ENCODE results near the gene MPHOSPH6. TPM values are rescaled to one million over a fixed set of nuclear protein-coding genes. Genes with fewer than 3 reads are reported as not detected.

Gene MPHOSPH6
- total RNA-seq, 2 experiments from 2014 or later: 39.8 to 41.0 TPM

- Mint-ChIP-seq H3K36me3 (no peaks in the 10 kb centered on the region), H3K4me1 (peaks cover 9% of the 10 kb centered on the region), H3K27ac (no peak overlapping the region), H3K9me3 (no peaks in the 10 kb centered on the region), H3K4me3 (no peak overlapping the region), H3K27me3 (peaks cover 40% of the 10 kb centered on the region)
- no peak for DNase-seq
Observed at GRCh38 chr16:82183004-82183397, 13.0 kb upstream of the MPHOSPH6 start.

- peaks cover 43% of the 10 kb centered on the region for H3K27me3 Mint-ChIP-seq
- no peaks in the 10 kb centered on the region for H3K36me3 Mint-ChIP-seq
- no peak overlapping the region for H3K4me3 Mint-ChIP-seq
- no peak overlapping the region for H3K27ac Mint-ChIP-seq
- no peak for DNase-seq
- H3K9me3 Mint-ChIP-seq: no peaks in the 10 kb centered on the region
- H3K4me1 Mint-ChIP-seq: peaks cover 4% of the 10 kb centered on the region
Observed at GRCh38 chr16:82182266-82183003, 12.4 kb upstream of the MPHOSPH6 start.

GRCh38 chr16:82181461-82182185 lies 11.6 kb upstream of the MPHOSPH6 start:
- H3K4me3 Mint-ChIP-seq: no peak overlapping the region
- no peaks in the 10 kb centered on the region for H3K4me1 Mint-ChIP-seq
- no peak for DNase-seq
- H3K27ac Mint-ChIP-seq: no peak overlapping the region
- H3K9me3 Mint-ChIP-seq: no peaks in the 10 kb centered on the region
- no peaks in the 10 kb centered on the region for H3K36me3 Mint-ChIP-seq
- H3K27me3 Mint-ChIP-seq: peaks cover 44% of the 10 kb centered on the region

- H3K27ac Mint-ChIP-seq: no peak overlapping the region
- no peak for DNase-seq
- H3K27me3 Mint-ChIP-seq: peaks cover 43% of the 10 kb centered on the region
- no peaks in the 10 kb centered on the region for H3K4me1 Mint-ChIP-seq
- H3K9me3 Mint-ChIP-seq: no peaks in the 10 kb centered on the region
- H3K36me3 Mint-ChIP-seq: no peaks in the 10 kb centered on the region
- no peak overlapping the region for H3K4me3 Mint-ChIP-seq
Observed at GRCh38 chr16:82178352-82178751, 8.3 kb upstream of the MPHOSPH6 start.

- H3K9me3 Mint-ChIP-seq: no peaks in the 10 kb centered on the region
- H3K36me3 Mint-ChIP-seq: no peaks in the 10 kb centered on the region
- DNase-seq: no peak
- H3K27ac Mint-ChIP-seq: no peak overlapping the region
- no peak overlapping the region for H3K4me3 Mint-ChIP-seq
- no peaks in the 10 kb centered on the region for H3K4me1 Mint-ChIP-seq
- H3K27me3 Mint-ChIP-seq: peaks cover 45% of the 10 kb centered on the region
Observed at GRCh38 chr16:82177555-82177954, 7.5 kb upstream of the MPHOSPH6 start.

- Mint-ChIP-seq H3K36me3 (no peaks in the 10 kb centered on the region), H3K4me1 (no peaks in the 10 kb centered on the region), H3K27me3 (peaks cover 53% of the 10 kb centered on the region), H3K4me3 (no peak overlapping the region), H3K9me3 (no peaks in the 10 kb centered on the region), H3K27ac (no peak overlapping the region)
- DNase-seq: no peak
Observed at GRCh38 chr16:82176204-82176603, 6.2 kb upstream of the MPHOSPH6 start.

GRCh38 chr16:82175627-82176026 lies 5.6 kb upstream of the MPHOSPH6 start:
- Mint-ChIP-seq H3K4me3 (no peak overlapping the region), H3K27ac (no peak overlapping the region), H3K4me1 (no peaks in the 10 kb centered on the region), H3K27me3 (peaks cover 59% of the 10 kb centered on the region), H3K36me3 (no peaks in the 10 kb centered on the region), H3K9me3 (no peaks in the 10 kb centered on the region)
- DNase-seq: no peak

- Mint-ChIP-seq H3K27me3 (peaks cover 23% of the 10 kb centered on the region), H3K4me3 (no peak overlapping the region), H3K27ac (no peak overlapping the region), H3K36me3 (peaks cover 46% of the 10 kb centered on the region), H3K9me3 (no peaks in the 10 kb centered on the region), H3K4me1 (peaks cover 27% of the 10 kb centered on the region)
- no peak for DNase-seq
Observed at GRCh38 chr16:82167670-82168069, 2.4 kb downstream of the MPHOSPH6 start.

- no peaks in the 10 kb centered on the region for H3K9me3 Mint-ChIP-seq
- H3K36me3 Mint-ChIP-seq: peaks cover 41% of the 10 kb centered on the region
- H3K4me1 Mint-ChIP-seq: peaks cover 25% of the 10 kb centered on the region
Observed at GRCh38 chr16:82160226-82160625, 9.8 kb downstream of the MPHOSPH6 start.

GRCh38 chr16:82157836-82158235 lies 12.2 kb downstream of the MPHOSPH6 start:
- H3K27ac Mint-ChIP-seq: no peak overlapping the region
- H3K4me3 Mint-ChIP-seq: no peak overlapping the region
- peaks cover 46% of the 10 kb centered on the region for H3K36me3 Mint-ChIP-seq
- peaks cover 19% of the 10 kb centered on the region for H3K4me1 Mint-ChIP-seq
- H3K27me3 Mint-ChIP-seq: no peaks in the 10 kb centered on the region
- H3K9me3 Mint-ChIP-seq: peaks cover 3% of the 10 kb centered on the region
- DNase-seq: no peak

More at GRCh38 chr16:82160226-82160625, 9.8 kb downstream of the MPHOSPH6 start:
- no peak for DNase-seq
- no peak overlapping the region for H3K4me3 Mint-ChIP-seq
- no peaks in the 10 kb centered on the region for H3K27me3 Mint-ChIP-seq
- H3K27ac Mint-ChIP-seq: no peak overlapping the region

- peaks cover 18% of the 10 kb centered on the region for H3K4me1 Mint-ChIP-seq
- H3K4me3 Mint-ChIP-seq: no peak overlapping the region
- no peaks in the 10 kb centered on the region for H3K27me3 Mint-ChIP-seq
- peaks cover 3% of the 10 kb centered on the region for H3K9me3 Mint-ChIP-seq
- H3K36me3 Mint-ChIP-seq: peaks cover 44% of the 10 kb centered on the region
- no peak for DNase-seq
- H3K27ac Mint-ChIP-seq: no peak overlapping the region
Observed at GRCh38 chr16:82157534-82157812, 12.6 kb downstream of the MPHOSPH6 start.

GRCh38 chr16:82156761-82157533 lies 13.1 kb downstream of the MPHOSPH6 start:
- peaks cover 14% of the 10 kb centered on the region for H3K4me1 Mint-ChIP-seq
- H3K27ac Mint-ChIP-seq: no peak overlapping the region
- H3K9me3 Mint-ChIP-seq: peaks cover 3% of the 10 kb centered on the region
- H3K4me3 Mint-ChIP-seq: no peak overlapping the region
- DNase-seq: no peak
- no peaks in the 10 kb centered on the region for H3K27me3 Mint-ChIP-seq
- H3K36me3 Mint-ChIP-seq: peaks cover 38% of the 10 kb centered on the region

- peaks cover 3% of the 10 kb centered on the region for H3K9me3 Mint-ChIP-seq
Observed at GRCh38 chr16:82152641-82153112, 17.3 kb downstream of the MPHOSPH6 start.

GRCh38 chr16:82152196-82152595 lies 17.8 kb downstream of the MPHOSPH6 start:
- peaks cover 3% of the 10 kb centered on the region for H3K9me3 Mint-ChIP-seq
- H3K36me3 Mint-ChIP-seq: peaks cover 30% of the 10 kb centered on the region
- DNase-seq: no peak
- H3K4me3 Mint-ChIP-seq: no peak overlapping the region
- no peaks in the 10 kb centered on the region for H3K27me3 Mint-ChIP-seq
- no peak overlapping the region for H3K27ac Mint-ChIP-seq
- peaks cover 1% of the 10 kb centered on the region for H3K4me1 Mint-ChIP-seq

More at GRCh38 chr16:82152641-82153112, 17.3 kb downstream of the MPHOSPH6 start:
- Mint-ChIP-seq H3K36me3 (peaks cover 28% of the 10 kb centered on the region), H3K27ac (no peak overlapping the region), H3K27me3 (no peaks in the 10 kb centered on the region), H3K4me1 (peaks cover 6% of the 10 kb centered on the region), H3K4me3 (no peak overlapping the region)
- DNase-seq: no peak

GRCh38 chr16:82150549-82150948 lies 19.5 kb downstream of the MPHOSPH6 start:
- Mint-ChIP-seq H3K9me3 (peaks cover 3% of the 10 kb centered on the region), H3K4me3 (no peak overlapping the region), H3K27me3 (no peaks in the 10 kb centered on the region), H3K36me3 (peaks cover 38% of the 10 kb centered on the region), H3K27ac (no peak overlapping the region), H3K4me1 (no peaks in the 10 kb centered on the region)
- DNase-seq: no peak
